Panc1 (cell line): ENCODE measurements around the gene PXN. TPM values are rescaled to one million over a fixed set of nuclear protein-coding genes. Genes with fewer than 3 reads are reported as not detected.
A peak's percentile ranks its signal among the peaks of the same experiment; 100 is the strongest.

Experiments
- ATAC-seq: fragments of 200-7000 bp; cut with Tn5 transposase; 2 replicates; pipeline ENCODE4 v1.9.1; 2020; ENCODE audit warnings: mild to moderate bottlenecking, moderate library complexity
- BruUV-seq: library from RNA; stranded (reverse); fragments of 400-500 nt; replicated peaks from 2 replicates; lab custom pipeline; 2021; lab: Mats Ljungman, UMichigan
- CTCF ChIA-PET: fragments of 300-600 bp; sonication (Branson Sonifier 250); formaldehyde crosslinking; loops from one replicate; lab custom pipeline; 2022; ENCODE audit warnings: antibody characterized with exemption; lab: Charles Lee
- POLR2A ChIA-PET: fragments of 300-600 bp; sonication (Branson Sonifier 250); formaldehyde crosslinking; loops from one replicate; lab custom pipeline; 2022; ENCODE audit warnings: antibody characterized with exemption; lab: Charles Lee
- DNase-seq: peaks from one replicate; pipeline ENCODE4 v3.0.0-alpha.2; 2010; ENCODE audit warnings: low read depth, low spot score
- H3K27ac ChIP-seq: 2 replicates; pipeline ENCODE4 v1.5.1; 2011; ENCODE audit warnings: mild to moderate bottlenecking, low read length, inconsistent platforms
- H3K27me3 ChIP-seq: fragments of 200-500 bp; sonication (Bioruptor generic); 2 replicates; pipeline ENCODE4 v1.6.0; 2014; ENCODE audit warnings: low read length, inconsistent platforms; ENCODE audit not compliant: control insufficient read depth, insufficient read depth
- H3K36me3 ChIP-seq: fragments of 200-500 bp; sonication (Bioruptor generic); 2 replicates; pipeline ENCODE4 v1.5.1; 2014; ENCODE audit warnings: inconsistent platforms, mild to moderate bottlenecking, low read length, moderate library complexity; ENCODE audit not compliant: control insufficient read depth, insufficient read depth
- H3K4me1 ChIP-seq: 2 replicates; pipeline ENCODE4 v1.5.1; 2011; ENCODE audit warnings: inconsistent platforms, mild to moderate bottlenecking, low read length, moderate library complexity; ENCODE audit not compliant: control insufficient read depth, insufficient read depth
- H3K4me3 ChIP-seq, 2 experiments: 2 replicates each; pipeline ENCODE4 v1.5.1; 2011 to 2012; ENCODE audit warnings: low read depth in 2 of 2, low read length in 2 of 2, mild to moderate bottlenecking in 2 of 2, inconsistent platforms in 1 of 2, moderate library complexity in 1 of 2
- H3K9me3 ChIP-seq: fragments of 200-500 bp; sonication (Bioruptor generic); 2 replicates; pipeline ENCODE4 v1.5.1; 2014; ENCODE audit warnings: low read depth, mild to moderate bottlenecking, inconsistent platforms, low read length, moderate library complexity; ENCODE audit not compliant: control insufficient read depth, insufficient read depth
- POLR2AphosphoS5 ChIP-seq: IDR thresholded peaks from 2 replicates; pipeline ENCODE4 v1.6.1; 2012; ENCODE audit warnings: mild to moderate bottlenecking, low read depth, low read length, moderate library complexity
- SIN3A ChIP-seq: IDR thresholded peaks from 2 replicates; pipeline ENCODE4 v1.6.1; 2012; ENCODE audit warnings: low read depth, mild to moderate bottlenecking, low read length, moderate library complexity, borderline replicate concordance; ENCODE audit not compliant: insufficient read depth
- TCF7L2 ChIP-seq: IDR thresholded peaks from 2 replicates; pipeline ENCODE4 v1.6.1; 2011; ENCODE audit warnings: mild to moderate bottlenecking, low read depth, low read length, inconsistent platforms
- in situ Hi-C: cut with HindIII; loops from 2 replicates; pipeline ENCODE4 v1.10.0; 2016; ENCODE audit warnings: low sequenced_read_pairs, low pct_unique_long_range_greater_than_20kb
- intact Hi-C: fragments of 100-400 bp; cut with micrococcal nuclease; formaldehyde crosslinking; loops from one replicate; pipeline ENCODE4 v1.10.0; 2022; ENCODE audit not compliant: unreplicated experiment
- total RNA-seq: library from RNA; stranded (reverse); gene quantifications from one replicate; pipeline ENCODE4 v1.2.1, GENCODE V29; 2021; ENCODE audit not compliant: unreplicated experiment
- TF ChIP-seq, protein P1 (sequence below): fragments of 450-650 bp; IDR thresholded peaks from 2 replicates; pipeline ENCODE4 v1.5.1; 2017; ENCODE audit warnings: mild to moderate bottlenecking
- TF ChIP-seq, protein P2 (sequence below), 2 experiments: IDR thresholded peaks; 2 replicates each; pipeline ENCODE4 v1.6.1; 2011 to 2012; ENCODE audit warnings: low read depth in 2 of 2, control low read depth in 1 of 2, low read length in 1 of 2, mild to moderate bottlenecking in 1 of 2, moderate library complexity in 1 of 2; ENCODE audit not compliant: insufficient read depth in 1 of 2

The PXN gene
- total RNA-seq, 1 experiment from 2014 or later: 484 TPM

DNA sequence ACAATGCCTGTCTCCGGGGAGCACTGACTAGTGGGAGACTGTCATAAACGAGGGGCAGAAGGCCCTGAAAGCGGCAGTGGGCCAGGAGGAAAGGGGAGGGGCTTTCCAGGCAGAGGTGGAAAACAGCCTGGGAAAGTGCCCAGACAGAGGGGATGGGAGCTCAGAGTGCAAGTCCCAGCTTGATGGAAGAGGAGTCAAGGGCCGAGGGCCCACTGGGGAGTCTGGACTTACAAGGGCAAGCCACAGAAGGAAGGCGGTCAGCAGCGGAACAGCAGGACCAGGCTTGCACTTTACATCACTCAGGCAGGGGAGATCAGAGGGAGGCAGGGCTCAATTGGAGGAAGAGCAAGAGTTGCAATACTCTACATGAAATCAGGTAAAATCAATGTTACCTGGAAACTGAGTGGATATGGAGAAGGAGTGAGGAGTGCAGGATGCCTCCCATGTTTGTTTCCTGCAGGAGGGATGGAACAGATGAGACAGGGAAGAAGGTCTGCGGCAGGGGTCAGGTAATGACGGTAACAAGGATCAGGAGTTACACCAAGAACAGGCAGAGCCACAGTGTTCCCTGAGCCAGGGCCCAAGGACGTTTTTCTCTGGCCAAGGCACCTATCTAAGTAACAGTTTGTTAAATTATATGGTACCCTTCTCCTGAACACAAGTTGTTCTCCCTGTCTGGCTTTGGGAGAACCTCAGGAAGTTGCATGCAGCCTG, 23.8 kb downstream of the PXN start:
- H3K4me1 ChIP-seq: peaks cover 95% of the 10 kb centered on the region
- H3K27me3 ChIP-seq: no peaks in the 10 kb centered on the region
- H3K9me3 ChIP-seq: no peaks in the 10 kb centered on the region
- no TSS peak for BruUV-seq
- ATAC-seq (no peak), DNase-seq (no peak)
- ChIA-PET CTCF (no interaction called here), POLR2A (no interaction called here)
- in situ Hi-C loops (no loop called here), intact Hi-C loops (no loop called here)
- TF ChIP-seq SIN3A: no peak
- TF ChIP-seq, protein P1, sequence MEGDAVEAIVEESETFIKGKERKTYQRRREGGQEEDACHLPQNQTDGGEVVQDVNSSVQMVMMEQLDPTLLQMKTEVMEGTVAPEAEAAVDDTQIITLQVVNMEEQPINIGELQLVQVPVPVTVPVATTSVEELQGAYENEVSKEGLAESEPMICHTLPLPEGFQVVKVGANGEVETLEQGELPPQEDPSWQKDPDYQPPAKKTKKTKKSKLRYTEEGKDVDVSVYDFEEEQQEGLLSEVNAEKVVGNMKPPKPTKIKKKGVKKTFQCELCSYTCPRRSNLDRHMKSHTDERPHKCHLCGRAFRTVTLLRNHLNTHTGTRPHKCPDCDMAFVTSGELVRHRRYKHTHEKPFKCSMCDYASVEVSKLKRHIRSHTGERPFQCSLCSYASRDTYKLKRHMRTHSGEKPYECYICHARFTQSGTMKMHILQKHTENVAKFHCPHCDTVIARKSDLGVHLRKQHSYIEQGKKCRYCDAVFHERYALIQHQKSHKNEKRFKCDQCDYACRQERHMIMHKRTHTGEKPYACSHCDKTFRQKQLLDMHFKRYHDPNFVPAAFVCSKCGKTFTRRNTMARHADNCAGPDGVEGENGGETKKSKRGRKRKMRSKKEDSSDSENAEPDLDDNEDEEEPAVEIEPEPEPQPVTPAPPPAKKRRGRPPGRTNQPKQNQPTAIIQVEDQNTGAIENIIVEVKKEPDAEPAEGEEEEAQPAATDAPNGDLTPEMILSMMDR: no peak
- TF ChIP-seq POLR2AphosphoS5: no peak
- TF ChIP-seq TCF7L2: no peak
- TF ChIP-seq, protein P2, sequence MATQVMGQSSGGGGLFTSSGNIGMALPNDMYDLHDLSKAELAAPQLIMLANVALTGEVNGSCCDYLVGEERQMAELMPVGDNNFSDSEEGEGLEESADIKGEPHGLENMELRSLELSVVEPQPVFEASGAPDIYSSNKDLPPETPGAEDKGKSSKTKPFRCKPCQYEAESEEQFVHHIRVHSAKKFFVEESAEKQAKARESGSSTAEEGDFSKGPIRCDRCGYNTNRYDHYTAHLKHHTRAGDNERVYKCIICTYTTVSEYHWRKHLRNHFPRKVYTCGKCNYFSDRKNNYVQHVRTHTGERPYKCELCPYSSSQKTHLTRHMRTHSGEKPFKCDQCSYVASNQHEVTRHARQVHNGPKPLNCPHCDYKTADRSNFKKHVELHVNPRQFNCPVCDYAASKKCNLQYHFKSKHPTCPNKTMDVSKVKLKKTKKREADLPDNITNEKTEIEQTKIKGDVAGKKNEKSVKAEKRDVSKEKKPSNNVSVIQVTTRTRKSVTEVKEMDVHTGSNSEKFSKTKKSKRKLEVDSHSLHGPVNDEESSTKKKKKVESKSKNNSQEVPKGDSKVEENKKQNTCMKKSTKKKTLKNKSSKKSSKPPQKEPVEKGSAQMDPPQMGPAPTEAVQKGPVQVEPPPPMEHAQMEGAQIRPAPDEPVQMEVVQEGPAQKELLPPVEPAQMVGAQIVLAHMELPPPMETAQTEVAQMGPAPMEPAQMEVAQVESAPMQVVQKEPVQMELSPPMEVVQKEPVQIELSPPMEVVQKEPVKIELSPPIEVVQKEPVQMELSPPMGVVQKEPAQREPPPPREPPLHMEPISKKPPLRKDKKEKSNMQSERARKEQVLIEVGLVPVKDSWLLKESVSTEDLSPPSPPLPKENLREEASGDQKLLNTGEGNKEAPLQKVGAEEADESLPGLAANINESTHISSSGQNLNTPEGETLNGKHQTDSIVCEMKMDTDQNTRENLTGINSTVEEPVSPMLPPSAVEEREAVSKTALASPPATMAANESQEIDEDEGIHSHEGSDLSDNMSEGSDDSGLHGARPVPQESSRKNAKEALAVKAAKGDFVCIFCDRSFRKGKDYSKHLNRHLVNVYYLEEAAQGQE (IDR thresholded peaks at IDR 0.05; ENCODE audit: insufficient read depth in 1 of 2, low read depth in 2 of 2, low read length in 1 of 2): no peak
- H3K4me3 ChIP-seq: no peak overlapping the region
- no peaks in the 10 kb centered on the region for H3K36me3 ChIP-seq
- peak overlapping the region; percentile 87 for H3K27ac ChIP-seq

DNA sequence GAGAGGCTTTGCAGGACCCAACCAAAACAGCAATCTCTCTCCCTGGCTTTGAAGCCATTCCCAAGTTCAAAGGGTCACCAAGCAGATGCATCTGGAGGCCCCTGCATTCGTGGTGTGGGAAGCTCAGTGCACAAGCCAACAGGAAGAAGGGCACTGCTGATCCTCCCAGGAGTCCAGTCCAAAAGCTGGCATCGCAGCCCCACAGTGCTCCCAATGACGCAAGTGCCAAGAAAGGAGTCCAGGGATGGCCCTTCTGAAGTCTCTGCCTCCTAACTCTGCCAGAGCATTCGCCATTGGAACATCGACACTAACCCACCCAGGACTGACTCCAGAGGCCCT, 25.1 kb downstream of the PXN start:
- DNase-seq (no peak), ATAC-seq (no peak)
- in situ Hi-C loops: no loop called here
- no peak overlapping the region for H3K4me3 ChIP-seq
- ChIA-PET CTCF (interaction anchor here (1.4 kb wide), 1 partner anchor 10 kb away, joined by 4 read pairs; no protein-coding TSS in a partner anchor), POLR2A (no interaction called here)
- no peaks in the 10 kb centered on the region for H3K9me3 ChIP-seq
- TF ChIP-seq TCF7L2 (peak; percentile 40; the same call in 1 of the 2 replicates), SIN3A (no peak), POLR2AphosphoS5 (0 out of 2 replicates have a peak, but pooled peaks have one; percentile 5)
- TF ChIP-seq, protein P1: no peak
- TF ChIP-seq, protein P2 (IDR thresholded peaks at IDR 0.05; ENCODE audit: insufficient read depth in 1 of 2, low read depth in 2 of 2, low read length in 1 of 2): no peak
- intact Hi-C loops: no loop called here
- no peaks in the 10 kb centered on the region for H3K36me3 ChIP-seq
- H3K27ac ChIP-seq: peak overlapping the region; percentile 87
- peaks cover 94% of the 10 kb centered on the region for H3K4me1 ChIP-seq
- H3K27me3 ChIP-seq: no peaks in the 10 kb centered on the region
- BruUV-seq: no TSS peak
